K562 (cell line): ENCODE measurements around the gene MAST4.

Experiments used
- CEBPG ChIP-seq, 3 experiments: fragments of 200-800 bp in 1 of 3; sonication (Bioruptor generic) in 1 of 3; sonication (generic) in 1 of 3; formaldehyde crosslinking in 1 of 3; IDR thresholded peaks in 2 of 3; conservative IDR thresholded peaks in 1 of 3; 2 replicates each; pipeline versions ENCODE4 v1.6.1 to v1.8.0; 2016 to 2022; ENCODE audit warnings: missing compliant biosample characterization in 2 of 3, missing genetic modification characterization in 2 of 3, mild to moderate bottlenecking in 1 of 3, missing genetic modification reagents in 1 of 3
- CHD7 ChIP-seq: fragments of 200-600 bp; sonication (generic); IDR thresholded peaks from one replicate; pipeline ENCODE4 v1.6.1; 2012; ENCODE audit warnings: mild to moderate bottlenecking, low read depth, low read length, inconsistent platforms
- CTCF ChIP-seq, 3 experiments: IDR thresholded peaks in 2 of 3; conservative IDR thresholded peaks in 1 of 3; 2 replicates each; pipeline ENCODE4 v1.5.1; 2011 to 2012; ENCODE audit warnings: low read length in 3 of 3, mild to moderate bottlenecking in 3 of 3, control low read depth in 2 of 3, improper control_type of control experiment in 1 of 3, inconsistent platforms in 1 of 3, low read depth in 1 of 3, mixed read lengths in 1 of 3, moderate library complexity in 1 of 3; ENCODE audit not compliant: insufficient read depth in 2 of 3
- HOXB6 ChIP-seq: fragments of 250-450 bp; sonication (Bioruptor Pico); IDR thresholded peaks from 2 replicates; pipeline ENCODE4 v1.5.1; 2022; ENCODE audit warnings: mild to moderate bottlenecking, borderline replicate concordance
- KAT7 ChIP-seq: sonication (generic); formaldehyde crosslinking; IDR thresholded peaks from 2 replicates; pipeline ENCODE4 v1.8.0; 2022; ENCODE audit warnings: missing genetic modification reagents, mild to moderate bottlenecking, borderline replicate concordance
- MAX ChIP-seq: sonication (generic); formaldehyde crosslinking; IDR thresholded peaks from 2 replicates; pipeline ENCODE4 v1.9.0; 2022; ENCODE audit warnings: mild to moderate bottlenecking, missing genetic modification reagents
- NFXL1 ChIP-seq: fragments of 450-650 bp; formaldehyde crosslinking; IDR thresholded peaks from 2 replicates; pipeline ENCODE4 v1.4.0; 2021; ENCODE audit warnings: mild to moderate bottlenecking
- POLR2A ChIP-seq: fragments of 450-650 bp; conservative IDR thresholded peaks from 2 replicates; pipeline ENCODE4 v1.6.1; 2016
- TCF7 ChIP-seq: sonication (generic); IDR thresholded peaks from 2 replicates; pipeline ENCODE4 v1.6.1; 2016; ENCODE audit warnings: antibody characterized with exemption, borderline replicate concordance
- ZBTB17 ChIP-seq: fragments of 450-650 bp; formaldehyde crosslinking; IDR thresholded peaks from 2 replicates; pipeline ENCODE4 v1.4.0; 2020; ENCODE audit warnings: mild to moderate bottlenecking
- ZBTB7A ChIP-seq: IDR thresholded peaks from 2 replicates; pipeline ENCODE4 v1.6.1; 2011; ENCODE audit warnings: low read depth, mild to moderate bottlenecking, low read length, moderate library complexity, borderline replicate concordance; ENCODE audit not compliant: control insufficient read depth
- ZNF41 ChIP-seq: fragments of 250-450 bp; sonication (Bioruptor Pico); conservative IDR thresholded peaks from 2 replicates; pipeline ENCODE4 v1.4.0; 2020; ENCODE audit warnings: mild to moderate bottlenecking
- ZNF707 ChIP-seq: fragments of 250-450 bp; sonication (Bioruptor Pico); conservative IDR thresholded peaks from 2 replicates; pipeline ENCODE4 v1.8.0; 2022; ENCODE audit warnings: inconsistent platforms, mild to moderate bottlenecking, moderate library complexity

GRCh38 chr5:67153292-67153691, 557.1 kb downstream of the MAST4 start:
- no peak for TF ChIP-seq NFXL1
- no peak for TF ChIP-seq HOXB6 (CRISPR knock-in tag)
- no peak for TF ChIP-seq ZNF41 (CRISPR knock-in tag)
- no peak for TF ChIP-seq MAX (CRISPR knock-in tag)
- TF ChIP-seq CEBPG (CRISPR knock-in tag; IDR thresholded peaks at IDR 0.05): no peak
- TF ChIP-seq CEBPG (tag; conservative IDR thresholded peaks at IDR 0.05 in 1 of 2, IDR thresholded peaks at IDR 0.05 in 1 of 2): no peak
- no peak for TF ChIP-seq CHD7
- no peak for TF ChIP-seq TCF7
- no peak for TF ChIP-seq ZNF707
- TF ChIP-seq ZBTB17 (CRISPR knock-in tag): no peak
- TF ChIP-seq ZBTB7A: no peak
- TF ChIP-seq POLR2A: no peak
- TF ChIP-seq KAT7 (CRISPR knock-in tag): no peak
- no peak for TF ChIP-seq CTCF (IDR thresholded peaks at IDR 0.05 in 2 of 3, conservative IDR thresholded peaks at IDR 0.05 in 1 of 3; ENCODE audit: insufficient read depth in 2 of 3, low read depth in 1 of 3, low read length in 3 of 3)
